H7 (cell line): ENCODE data around the gene ZIC4. TPM values are rescaled to one million over a fixed set of nuclear protein-coding genes. Genes with fewer than 3 reads are reported as not detected.

Experiments used
- DNase-seq: peaks from one replicate; pipeline ENCODE4 v3.0.0; 2012
- H3K27me3 ChIP-seq: 2 replicates; pipeline ENCODE4 v1.6.0; 2011; ENCODE audit warnings: mild to moderate bottlenecking, low read length; ENCODE audit not compliant: control insufficient read depth, insufficient read depth
- H3K36me3 ChIP-seq: replicated peaks from 2 replicates; pipeline ENCODE4 v1.5.1; 2011; ENCODE audit warnings: low read length; ENCODE audit not compliant: control insufficient read depth, insufficient read depth
- H3K4me3 ChIP-seq: 2 replicates; pipeline ENCODE4 v1.5.1; 2011; ENCODE audit warnings: low read depth, mild to moderate bottlenecking, control low read depth, low read length, moderate library complexity; ENCODE audit not compliant: insufficient read depth
- total RNA-seq: library from RNA; depleted of rRNA; stranded (reverse); fragments of >200 nt; shearing (Covaris generic); gene quantifications from 2 replicates; pipeline ENCODE4 v1.2.3, GENCODE V29; 2014

Gene ZIC4
- total RNA-seq, 1 experiment from 2014 or later: 0.59 TPM

DNA sequence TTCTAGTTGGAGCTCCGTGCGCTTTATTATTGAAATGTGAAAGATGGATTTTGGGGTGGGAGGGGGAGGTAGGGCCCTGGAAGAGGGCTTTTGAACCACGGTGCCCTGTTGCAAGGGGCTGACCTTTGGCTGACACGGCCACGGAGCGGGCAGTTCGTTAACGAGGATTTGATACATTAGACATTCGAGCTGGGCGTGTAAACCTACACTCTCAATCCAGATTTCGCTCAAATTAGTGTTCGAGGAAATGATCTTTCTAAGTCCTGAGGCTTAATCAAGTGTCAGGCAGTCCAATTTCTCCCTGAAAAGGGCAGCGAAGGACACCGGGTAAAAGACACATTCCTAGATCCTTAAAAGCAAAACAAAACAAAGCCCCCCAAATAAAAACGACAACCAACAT lies 15.9 kb upstream of the ZIC4 start:
- Histone ChIP-seq H3K4me3 (no peak overlapping the region), H3K27me3 (peaks cover 93% of the 10 kb centered on the region), H3K36me3 (no peaks in the 10 kb centered on the region)
- DNase-seq: no peak

DNA sequence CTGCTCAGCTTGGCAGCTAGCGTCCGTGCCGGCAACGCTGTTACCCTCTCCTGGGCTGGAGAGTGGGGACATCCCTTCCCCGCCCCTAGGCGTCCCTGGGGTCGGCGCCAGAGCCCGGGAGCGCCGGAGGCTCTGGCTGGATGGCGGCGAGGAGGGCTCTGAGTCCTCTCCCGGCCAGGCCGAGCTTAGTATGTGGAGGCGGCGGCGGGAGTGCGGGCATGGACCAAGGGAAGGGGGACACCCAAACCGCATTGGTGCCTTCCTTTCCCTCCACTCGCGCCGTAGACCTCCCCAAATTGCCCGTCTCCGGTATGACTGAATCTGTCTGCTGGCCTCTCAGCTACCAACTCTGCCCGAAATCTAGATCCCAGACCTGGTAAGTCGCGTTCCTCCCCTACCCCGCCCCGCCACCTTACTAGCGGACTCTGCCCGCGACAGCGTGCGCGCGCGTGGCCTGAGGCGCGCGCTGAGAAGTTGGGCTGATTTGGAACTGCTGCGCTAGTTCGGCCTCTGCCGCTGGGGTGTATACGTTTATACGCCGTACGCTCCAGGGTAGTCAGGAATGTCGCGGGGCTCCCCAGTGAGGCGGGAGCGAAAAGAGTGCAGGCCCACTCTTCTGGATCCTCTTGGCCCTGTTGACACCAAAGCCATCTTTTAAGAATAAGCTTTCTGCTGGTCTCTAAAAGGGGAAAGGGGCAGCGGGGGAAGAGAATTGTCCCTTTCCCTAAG lies 15.0 kb upstream of the ZIC4 start:
- peak; percentile 84 for DNase-seq
- Histone ChIP-seq H3K4me3 (peak overlapping the region; percentile 33), H3K27me3 (peaks cover 99% of the 10 kb centered on the region), H3K36me3 (no peaks in the 10 kb centered on the region)

DNA sequence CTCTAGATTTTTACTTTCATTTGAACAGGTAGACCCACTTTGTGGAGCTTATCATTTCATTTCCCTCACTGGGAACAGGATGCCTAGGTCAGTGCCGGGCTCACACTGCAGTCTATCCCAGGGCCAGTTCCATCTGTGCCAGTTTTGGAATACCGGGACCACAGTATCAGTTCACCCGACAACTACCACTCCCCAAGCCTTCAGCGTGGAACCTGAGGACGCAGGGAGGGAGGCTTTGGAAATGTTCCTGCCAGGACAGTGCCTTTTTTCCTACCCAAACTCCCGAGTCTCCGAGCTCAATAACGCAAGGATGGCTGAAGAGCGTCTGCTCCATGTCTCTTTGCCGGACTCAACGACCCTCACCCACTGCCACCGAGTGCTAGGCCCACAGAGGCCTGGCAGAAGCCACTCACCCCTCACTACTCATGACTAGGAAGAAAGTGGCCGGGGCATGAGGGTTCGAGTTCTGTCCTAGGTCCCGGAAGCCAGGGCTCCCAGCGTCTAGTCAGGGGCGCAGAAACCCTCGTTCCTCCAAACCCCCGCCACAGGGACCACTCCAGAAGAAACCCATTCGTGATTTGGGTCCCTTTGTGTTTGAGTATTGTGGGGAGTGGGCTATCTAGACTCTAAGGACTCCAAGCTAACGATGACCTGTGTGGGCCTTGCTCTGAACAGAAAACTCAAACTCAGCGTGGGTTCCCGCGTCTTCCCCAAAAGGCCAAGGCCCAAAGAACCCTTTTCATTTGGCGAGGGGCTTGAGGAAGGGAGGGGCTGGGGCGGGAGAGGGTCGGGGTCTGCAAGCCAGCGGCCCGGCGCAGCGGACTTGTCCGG lies 14.2 kb upstream of the ZIC4 start:
- DNase-seq: peak; percentile 36
- peaks cover 99% of the 10 kb centered on the region for H3K27me3 ChIP-seq
- no peak overlapping the region; the same call in 1 of the 2 replicates for H3K4me3 ChIP-seq
- H3K36me3 ChIP-seq: no peaks in the 10 kb centered on the region

DNA sequence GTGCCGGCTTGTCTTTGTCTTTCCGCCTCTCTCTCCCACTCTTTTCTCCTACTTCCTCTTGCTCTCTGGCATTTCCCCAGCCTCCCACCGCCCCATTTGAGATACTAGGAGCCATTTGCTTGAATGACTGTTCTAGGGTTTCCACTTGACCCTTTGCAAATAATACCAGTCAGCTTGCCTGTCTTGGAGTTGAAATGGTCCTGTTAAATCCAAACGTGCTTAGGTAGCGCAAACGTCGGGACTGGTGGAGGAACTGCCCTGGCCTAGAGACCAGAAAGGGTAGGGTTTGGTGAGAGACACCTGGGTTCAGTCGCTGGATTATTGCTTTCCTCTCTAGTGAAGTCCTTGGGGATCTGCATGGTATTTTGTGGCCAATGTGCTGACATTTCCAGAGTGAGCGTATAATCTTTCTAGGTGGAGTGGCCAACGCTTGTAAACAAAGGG lies 13.5 kb upstream of the ZIC4 start:
- H3K27me3 ChIP-seq: peaks cover 99% of the 10 kb centered on the region
- H3K36me3 ChIP-seq: no peaks in the 10 kb centered on the region
- peak overlapping the region; percentile 41; the same call in 1 of the 2 replicates for H3K4me3 ChIP-seq
- no peak for DNase-seq

DNA sequence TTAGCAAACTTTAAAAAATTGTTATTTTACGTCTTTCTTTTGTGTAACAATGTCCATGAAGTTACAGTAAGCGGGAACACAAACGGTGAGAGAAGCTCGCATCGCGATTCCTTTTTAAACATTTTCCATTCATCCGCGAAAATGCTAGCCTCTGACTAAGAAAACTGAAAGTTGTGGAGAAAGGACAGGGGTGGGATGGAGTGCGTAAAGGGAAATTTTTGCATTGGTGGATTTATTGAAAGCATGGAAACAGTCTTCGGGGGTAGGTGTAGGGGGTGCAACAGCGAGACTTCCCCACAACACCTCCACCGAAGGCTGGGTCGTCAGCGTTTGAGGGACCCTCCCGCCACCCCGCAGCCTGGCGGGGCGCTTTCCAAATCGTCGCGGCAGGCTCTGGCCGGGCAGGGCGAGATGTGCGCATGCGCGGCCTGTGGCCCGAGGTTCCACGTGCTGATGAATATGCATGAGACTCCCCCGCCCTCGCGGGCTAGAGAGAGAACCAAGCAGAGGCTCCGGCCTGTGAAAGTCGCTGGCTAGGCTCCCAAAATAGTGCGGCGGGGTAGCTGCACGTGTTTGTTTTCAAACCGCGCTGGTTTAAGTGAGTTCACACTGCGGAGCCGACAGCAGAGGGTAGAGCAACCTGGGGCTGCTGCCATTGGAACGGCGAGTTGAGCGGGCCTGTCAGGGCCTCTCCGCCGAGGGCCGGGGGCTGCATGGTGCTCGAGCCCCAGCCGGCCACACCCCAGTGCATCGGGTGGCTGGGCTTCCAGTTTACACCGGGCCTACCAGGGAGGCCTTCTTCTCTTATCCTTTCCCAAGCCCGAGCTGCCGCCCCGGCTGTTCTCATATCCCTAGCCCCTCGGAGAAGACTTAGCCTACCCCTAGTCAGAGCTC lies 12.7 kb upstream of the ZIC4 start:
- H3K27me3 ChIP-seq: peaks cover 99% of the 10 kb centered on the region
- peak; percentile 95 for DNase-seq
- H3K4me3 ChIP-seq: peak overlapping the region; percentile 41
- no peaks in the 10 kb centered on the region for H3K36me3 ChIP-seq

DNA sequence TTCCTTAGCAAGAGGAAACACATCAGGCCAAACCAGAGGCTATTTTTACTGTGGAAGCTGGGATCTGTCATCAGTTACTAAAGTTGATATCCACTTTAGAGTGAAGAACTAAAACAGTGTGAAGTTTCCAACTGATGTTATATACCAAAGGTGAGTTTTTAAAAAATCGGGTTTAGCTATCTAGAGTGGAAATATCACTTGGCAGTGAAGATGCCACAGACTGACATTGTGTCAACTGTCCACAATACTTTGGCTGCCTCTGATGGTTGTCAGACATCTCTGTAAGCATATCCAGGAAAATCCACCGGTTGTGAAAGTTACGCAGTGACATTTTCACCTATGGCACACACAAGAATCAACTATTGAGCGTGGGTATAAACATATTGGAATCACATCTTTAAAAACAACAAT lies 12.0 kb upstream of the ZIC4 start:
- H3K4me3 ChIP-seq: no peak overlapping the region
- DNase-seq: no peak
- peaks cover 97% of the 10 kb centered on the region for H3K27me3 ChIP-seq
- no peaks in the 10 kb centered on the region for H3K36me3 ChIP-seq

DNA sequence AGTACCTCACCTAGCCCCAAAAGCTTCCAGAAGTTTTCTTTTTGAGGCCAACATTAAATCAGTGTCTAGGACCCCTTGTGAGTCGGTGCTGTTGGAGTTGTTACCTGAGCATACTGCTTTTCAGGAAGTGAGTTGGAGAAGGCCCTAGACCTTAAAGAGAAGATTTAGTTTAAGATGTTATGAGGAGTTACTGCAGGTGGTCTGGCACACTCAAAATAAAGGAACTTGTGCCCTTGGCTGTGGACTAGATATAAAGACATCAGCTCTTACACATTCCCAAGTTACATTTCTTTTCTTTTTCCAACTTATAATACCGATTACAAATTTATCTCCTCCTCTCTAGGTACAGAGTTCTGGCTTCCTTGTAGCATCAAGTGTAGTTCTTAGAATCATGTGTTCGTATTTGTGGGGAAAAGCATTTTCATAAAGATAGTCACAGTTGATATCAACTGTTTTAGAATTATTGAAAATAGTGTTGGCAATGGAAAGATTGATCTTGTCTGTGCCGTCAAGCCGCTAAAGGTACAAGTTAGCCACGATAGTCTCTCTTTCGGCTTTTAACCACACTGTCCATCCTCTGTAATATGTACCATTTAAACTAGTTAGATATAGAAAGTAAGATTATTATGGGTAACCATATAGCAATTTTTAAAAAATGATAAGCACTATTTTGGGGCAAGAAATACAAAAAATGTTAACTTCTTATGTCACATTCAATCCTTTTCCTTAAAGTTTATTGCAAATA lies 11.4 kb upstream of the ZIC4 start:
- no peak for DNase-seq

DNA sequence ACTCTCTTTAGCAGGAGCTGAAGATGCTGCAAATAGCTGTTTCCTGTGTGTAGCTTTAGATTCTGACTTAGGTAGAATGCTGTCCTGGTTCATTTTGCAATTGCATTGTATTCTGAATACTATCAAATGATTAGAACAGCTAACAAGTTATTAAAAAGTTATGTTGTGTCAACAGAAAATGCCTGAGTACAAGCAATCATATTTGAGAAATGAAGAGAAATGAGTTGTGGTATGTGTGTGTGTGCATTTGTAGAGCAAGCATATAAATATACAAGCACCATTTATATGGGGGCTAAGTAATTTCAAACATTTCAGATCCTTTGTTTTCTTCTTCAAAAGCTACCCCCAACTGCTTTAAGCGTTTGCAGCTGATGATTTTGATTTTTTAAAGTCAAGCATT lies 10.6 kb upstream of the ZIC4 start:
- Histone ChIP-seq H3K36me3 (no peaks in the 10 kb centered on the region), H3K27me3 (peaks cover 97% of the 10 kb centered on the region), H3K4me3 (no peak overlapping the region)
- DNase-seq: no peak

More for the DNA sequence above, 11.4 kb upstream of the ZIC4 start:
- H3K27me3 ChIP-seq: peaks cover 97% of the 10 kb centered on the region
- H3K4me3 ChIP-seq: no peak overlapping the region
- no peaks in the 10 kb centered on the region for H3K36me3 ChIP-seq

DNA sequence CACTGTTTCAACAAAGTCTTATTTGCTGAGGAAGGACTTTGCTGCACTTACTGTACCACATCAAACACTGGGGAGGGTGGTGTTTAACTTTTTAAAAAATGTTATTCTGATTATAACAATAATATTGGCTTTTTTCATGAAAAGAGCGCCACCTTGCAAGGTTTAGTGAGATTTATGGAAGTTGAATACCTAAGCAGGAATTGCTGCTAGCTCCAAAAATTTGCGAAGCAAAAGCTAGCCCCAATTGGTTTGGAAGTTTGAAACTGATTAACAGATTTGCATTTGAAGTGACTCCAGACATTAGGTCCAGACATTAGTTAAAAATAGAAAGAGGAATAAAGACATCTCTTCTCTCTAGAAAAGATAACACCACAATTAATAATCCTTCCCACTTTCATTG lies 9.5 kb upstream of the ZIC4 start:
- H3K36me3 ChIP-seq: no peaks in the 10 kb centered on the region
- H3K4me3 ChIP-seq: no peak overlapping the region
- no peak for DNase-seq
- H3K27me3 ChIP-seq: peaks cover 97% of the 10 kb centered on the region

DNA sequence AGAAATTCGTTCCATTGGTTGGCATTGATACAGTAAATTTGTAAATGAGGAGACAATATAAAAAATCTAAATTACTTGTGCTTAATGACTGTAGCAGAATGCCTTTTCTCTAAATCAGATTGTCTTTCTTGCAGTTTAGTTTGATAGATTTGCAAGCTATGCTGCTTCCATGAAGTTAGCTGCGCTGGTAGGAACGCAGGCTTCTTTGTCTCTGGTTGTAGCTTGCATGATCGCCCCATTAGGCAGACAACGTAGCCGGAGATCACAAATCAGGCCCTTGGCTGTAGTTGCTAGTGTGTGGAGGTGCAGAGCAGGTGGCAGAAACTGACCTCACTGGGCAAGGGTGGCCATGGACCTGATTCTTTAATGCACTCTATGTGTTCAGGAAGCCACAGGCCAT lies 8.9 kb upstream of the ZIC4 start:
- peak; percentile 46 for DNase-seq
- H3K27me3 ChIP-seq: peaks cover 97% of the 10 kb centered on the region
- H3K36me3 ChIP-seq: no peaks in the 10 kb centered on the region
- H3K4me3 ChIP-seq: no peak overlapping the region

DNA sequence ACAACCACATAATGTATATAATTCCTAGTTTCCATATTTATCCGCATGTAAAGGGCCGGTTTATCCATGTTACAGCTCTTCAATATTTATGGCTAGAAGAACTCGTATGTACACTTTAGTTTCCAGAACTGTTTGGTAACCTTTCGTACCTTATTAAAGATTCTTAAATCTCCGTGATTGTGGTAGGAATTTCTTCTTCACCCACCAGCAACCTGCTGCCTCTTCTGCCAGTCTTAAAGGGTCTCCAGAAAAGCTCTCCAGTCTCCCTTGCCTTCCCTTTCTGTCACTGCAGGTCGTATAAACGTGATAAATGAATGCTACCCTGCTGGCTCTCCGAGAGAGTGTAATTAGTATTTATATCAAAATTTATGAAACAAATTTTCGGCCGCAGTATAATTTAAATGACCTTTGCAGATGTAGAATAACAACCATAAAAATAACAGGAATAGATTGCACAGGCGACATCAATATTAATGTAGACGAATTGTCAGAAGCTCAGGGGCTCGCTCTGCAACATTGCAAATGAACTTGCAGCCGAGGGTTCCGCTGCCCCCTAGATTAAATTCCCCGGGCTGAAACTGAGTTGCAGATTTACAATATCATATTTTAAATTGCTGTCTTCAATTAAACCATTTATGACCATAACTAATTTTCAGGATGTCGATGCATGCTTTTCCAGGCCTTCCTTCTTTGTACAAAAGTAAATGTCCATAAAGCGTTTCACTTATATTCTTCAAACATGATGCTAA lies 8.2 kb upstream of the ZIC4 start:
- no peak for DNase-seq
- Histone ChIP-seq H3K27me3 (peaks cover 97% of the 10 kb centered on the region), H3K36me3 (no peaks in the 10 kb centered on the region), H3K4me3 (no peak overlapping the region)

DNA sequence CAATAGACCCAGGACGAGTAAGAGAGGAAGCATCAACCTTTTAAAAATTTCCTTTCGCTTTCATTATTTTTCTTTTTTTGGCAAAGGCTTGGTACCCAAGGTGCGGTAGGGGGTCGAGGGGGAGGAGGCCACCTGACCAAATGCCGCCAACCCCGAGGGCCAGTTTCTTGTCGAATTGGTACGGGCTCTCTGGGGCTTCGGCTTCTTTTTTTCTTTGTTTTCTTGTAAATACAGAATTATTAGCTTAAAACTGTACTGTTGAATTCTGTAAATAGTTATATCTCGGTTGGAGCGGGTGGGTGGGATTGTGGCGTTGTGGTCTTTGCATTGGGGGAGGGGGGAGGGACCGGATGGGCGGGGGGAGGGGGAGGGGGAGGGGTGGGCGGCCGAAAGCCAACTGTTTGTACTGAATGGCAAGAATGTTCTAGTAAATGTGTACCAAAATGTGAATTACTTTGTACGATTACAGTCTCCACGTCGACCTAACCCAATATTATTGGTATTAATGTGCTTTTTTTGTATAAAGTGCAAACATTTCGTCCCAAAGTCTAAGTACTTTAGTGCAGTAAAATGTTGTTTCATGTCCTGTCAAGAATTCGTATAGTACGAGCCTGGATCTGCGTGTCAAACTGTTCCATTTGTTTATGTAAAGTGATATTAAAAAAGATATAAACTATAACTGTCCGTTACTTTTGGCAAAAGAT lies 7.5 kb upstream of the ZIC4 start:
- peaks cover 96% of the 10 kb centered on the region for H3K27me3 ChIP-seq
- H3K36me3 ChIP-seq: no peaks in the 10 kb centered on the region
- peak; percentile 87 for DNase-seq
- 0 out of 2 replicates have a peak overlapping the region, but pooled peaks have one; percentile 3 for H3K4me3 ChIP-seq
